ENCODE measurements around the gene SIL1.
"Not testable (repeated sequence)": the region's sequence is repeated elsewhere in the genome, so short reads cannot be mapped to it uniquely, and the experiment has no call there.

Gene SIL1

GRCh38 chr5:139199321-139199720 is 1.2 kb upstream of the SIL1 start:
- no peak for DNase-seq

GRCh38 chr5:139196296-139196956 is 1.7 kb downstream of the SIL1 start:
- no peak for DNase-seq

GRCh38 chr5:139194486-139194885 is 3.7 kb downstream of the SIL1 start:
- DNase-seq: no peak

GRCh38 chr5:139193928-139194327 is 4.2 kb downstream of the SIL1 start:
- DNase-seq: no peak

GRCh38 chr5:139192906-139193305 is 5.3 kb downstream of the SIL1 start:
- DNase-seq: not testable (repeated sequence)

- not testable (repeated sequence) for DNase-seq
Measured at GRCh38 chr5:139191954-139192353, 6.2 kb downstream of the SIL1 start.

GRCh38 chr5:139190125-139190524 is 8.0 kb downstream of the SIL1 start:
- DNase-seq: no peak

GRCh38 chr5:139188558-139189270 is 9.5 kb downstream of the SIL1 start:
- no peak for DNase-seq

GRCh38 chr5:139186752-139187326 is 11.3 kb downstream of the SIL1 start:
- DNase-seq: no peak

GRCh38 chr5:139186261-139186660 is 11.9 kb downstream of the SIL1 start:
- DNase-seq: no peak

GRCh38 chr5:139185589-139185988 is 12.6 kb downstream of the SIL1 start:
- no peak for DNase-seq

GRCh38 chr5:139183502-139183901 is 14.7 kb downstream of the SIL1 start:
- DNase-seq: no peak

GRCh38 chr5:139182528-139183296 is 15.5 kb downstream of the SIL1 start:
- no peak for DNase-seq

- no peak for DNase-seq
Measured at GRCh38 chr5:139181835-139182452, 16.2 kb downstream of the SIL1 start.

GRCh38 chr5:139181322-139181730 is 16.8 kb downstream of the SIL1 start:
- DNase-seq: no peak

- DNase-seq: no peak
Measured at GRCh38 chr5:139180850-139181249, 17.3 kb downstream of the SIL1 start.

- not testable (repeated sequence) for DNase-seq
Measured at GRCh38 chr5:139179778-139180513, 18.2 kb downstream of the SIL1 start.

GRCh38 chr5:139178935-139179334 is 19.2 kb downstream of the SIL1 start:
- no peak for DNase-seq

GRCh38 chr5:139178589-139178917 is 19.6 kb downstream of the SIL1 start:
- DNase-seq: no peak

GRCh38 chr5:139177809-139178588 is 20.2 kb downstream of the SIL1 start:
- no peak for DNase-seq

- DNase-seq: not testable (repeated sequence)
Measured at GRCh38 chr5:139177281-139177680, 20.9 kb downstream of the SIL1 start.

GRCh38 chr5:139174382-139174781 is 23.8 kb downstream of the SIL1 start:
- DNase-seq: not testable (repeated sequence)

All from activated CD4-positive, alpha-beta T cell treated with anti-CD3 and anti-CD28 coated beads, Interleukin-2, amount 50 U/mL, for 1 hour (primary cell).